ENCODE data around the gene LSAMP.

Gene LSAMP

DNA sequence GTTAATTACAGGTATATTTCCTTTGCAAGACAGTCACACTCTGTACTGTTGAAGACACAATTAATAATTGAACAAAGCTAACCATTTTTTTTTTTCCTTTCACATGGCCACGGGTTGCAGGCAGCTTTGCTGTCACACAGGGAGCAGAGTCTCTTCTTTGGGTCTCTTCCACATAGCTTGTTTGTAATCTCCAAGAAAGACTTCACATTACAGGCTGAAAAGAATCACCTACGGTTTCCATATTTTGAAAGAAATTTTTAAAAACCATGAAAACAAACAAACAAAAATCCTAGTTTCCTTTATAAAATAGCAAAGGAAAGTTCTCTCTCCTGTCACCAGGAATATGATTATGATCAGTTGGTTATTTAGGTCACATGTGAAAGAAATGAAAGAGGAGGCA, 429.4 kb downstream of the LSAMP start:
- no peak for ATAC-seq
- H3K36me3 Mint-ChIP-seq (ENCODE audit: low read depth), result no peaks in the 10 kb centered on the region
- H3K9me3 Mint-ChIP-seq, result no peaks in the 10 kb centered on the region
- no peaks in the 10 kb centered on the region for H3K27me3 Mint-ChIP-seq
- no peaks in the 10 kb centered on the region for H3K4me1 Mint-ChIP-seq
- no peak for DNase-seq
- no peak overlapping the region for H3K27ac Mint-ChIP-seq
- H3K4me3 Mint-ChIP-seq, result no peak overlapping the region

GRCh38 chr3:116007000-116007399, 438.3 kb downstream of the LSAMP start:
- Mint-ChIP-seq H3K9me3 (peaks cover 4% of the 10 kb centered on the region), H3K27ac (no peak overlapping the region), H3K4me1 (no peaks in the 10 kb centered on the region), H3K4me3 (no peak overlapping the region), H3K36me3 (ENCODE audit: low read depth) (no peaks in the 10 kb centered on the region), H3K27me3 (no peaks in the 10 kb centered on the region)
- ATAC-seq, result no peak
- no peak for DNase-seq

DNA sequence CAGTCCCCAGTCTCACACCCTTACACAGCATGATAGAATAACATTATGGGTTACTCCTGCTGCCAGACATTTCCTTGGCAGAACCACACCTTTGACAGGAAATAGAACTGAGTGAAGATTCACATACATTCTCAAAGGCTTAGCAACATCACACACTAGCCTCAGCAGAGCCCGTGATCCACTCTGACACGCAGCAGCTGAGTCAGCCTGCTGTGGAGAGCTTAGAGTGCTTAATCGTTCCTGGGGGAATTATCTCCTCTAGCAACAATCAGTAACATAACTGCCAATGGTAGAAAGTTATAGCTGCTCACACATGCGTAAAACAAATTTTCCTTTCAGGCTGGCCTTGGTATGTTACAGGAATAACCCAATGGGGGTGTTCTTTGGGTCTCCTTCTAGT, 439.9 kb downstream of the LSAMP start:
- no peaks in the 10 kb centered on the region for H3K27me3 Mint-ChIP-seq
- no peaks in the 10 kb centered on the region for H3K36me3 Mint-ChIP-seq (ENCODE audit: low read depth)
- no peaks in the 10 kb centered on the region for H3K4me1 Mint-ChIP-seq
- H3K9me3 Mint-ChIP-seq, result peaks cover 4% of the 10 kb centered on the region
- H3K27ac Mint-ChIP-seq, result no peak overlapping the region
- ATAC-seq (no peak), DNase-seq (no peak)
- H3K4me3 Mint-ChIP-seq, result no peak overlapping the region

GRCh38 chr3:116002235-116002634, 443.1 kb downstream of the LSAMP start:
- no peak for ATAC-seq

DNA sequence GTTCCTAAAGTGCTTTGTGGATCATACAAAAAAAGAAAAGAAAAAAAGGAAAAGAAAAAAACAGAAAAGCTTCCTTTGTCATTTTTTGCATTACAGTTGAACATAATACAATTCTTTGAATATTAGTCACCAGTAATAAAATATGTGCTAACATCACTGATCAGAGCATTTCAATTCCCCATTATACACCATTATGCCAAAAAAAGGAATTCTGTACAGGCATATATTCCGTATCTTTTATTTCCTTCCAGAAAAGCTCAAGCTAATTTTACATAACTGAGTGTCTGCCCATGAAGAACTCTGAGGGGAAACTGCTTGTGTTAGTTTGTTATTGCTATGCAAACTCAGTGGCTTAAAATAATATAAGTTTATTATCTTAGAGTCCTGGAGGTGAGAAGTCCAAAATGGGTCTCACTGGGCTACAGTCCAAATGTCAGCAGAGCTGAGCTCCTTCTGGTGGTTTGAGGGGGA, 444.1 kb downstream of the LSAMP start:
- Mint-ChIP-seq H3K9me3 (peaks cover 4% of the 10 kb centered on the region), H3K36me3 (ENCODE audit: low read depth) (no peaks in the 10 kb centered on the region), H3K27ac (no peak overlapping the region), H3K4me1 (no peaks in the 10 kb centered on the region), H3K4me3 (no peak overlapping the region), H3K27me3 (no peaks in the 10 kb centered on the region)
- ATAC-seq, result no peak
- DNase-seq, result no peak

More at GRCh38 chr3:116002235-116002634, 443.1 kb downstream of the LSAMP start:
- Mint-ChIP-seq H3K27ac (no peak overlapping the region), H3K4me1 (no peaks in the 10 kb centered on the region), H3K27me3 (no peaks in the 10 kb centered on the region), H3K36me3 (ENCODE audit: low read depth) (no peaks in the 10 kb centered on the region), H3K4me3 (no peak overlapping the region), H3K9me3 (peaks cover 4% of the 10 kb centered on the region)
- no peak for DNase-seq

GRCh38 chr3:116000311-116000710, 445.0 kb downstream of the LSAMP start:
- peaks cover 4% of the 10 kb centered on the region for H3K9me3 Mint-ChIP-seq
- peak; percentile 24 for ATAC-seq

GRCh38 chr3:115999613-116000012, 445.7 kb downstream of the LSAMP start:
- no peak for DNase-seq
- ATAC-seq, result no peak
- Mint-ChIP-seq H3K9me3 (peaks cover 4% of the 10 kb centered on the region), H3K27me3 (no peaks in the 10 kb centered on the region), H3K4me1 (no peaks in the 10 kb centered on the region), H3K4me3 (no peak overlapping the region), H3K27ac (no peak overlapping the region), H3K36me3 (ENCODE audit: low read depth) (no peaks in the 10 kb centered on the region)

More at GRCh38 chr3:116000311-116000710, 445.0 kb downstream of the LSAMP start:
- Mint-ChIP-seq H3K27me3 (no peaks in the 10 kb centered on the region), H3K36me3 (ENCODE audit: low read depth) (no peaks in the 10 kb centered on the region), H3K4me1 (no peaks in the 10 kb centered on the region), H3K4me3 (no peak overlapping the region), H3K27ac (no peak overlapping the region)
- no peak for DNase-seq

DNA sequence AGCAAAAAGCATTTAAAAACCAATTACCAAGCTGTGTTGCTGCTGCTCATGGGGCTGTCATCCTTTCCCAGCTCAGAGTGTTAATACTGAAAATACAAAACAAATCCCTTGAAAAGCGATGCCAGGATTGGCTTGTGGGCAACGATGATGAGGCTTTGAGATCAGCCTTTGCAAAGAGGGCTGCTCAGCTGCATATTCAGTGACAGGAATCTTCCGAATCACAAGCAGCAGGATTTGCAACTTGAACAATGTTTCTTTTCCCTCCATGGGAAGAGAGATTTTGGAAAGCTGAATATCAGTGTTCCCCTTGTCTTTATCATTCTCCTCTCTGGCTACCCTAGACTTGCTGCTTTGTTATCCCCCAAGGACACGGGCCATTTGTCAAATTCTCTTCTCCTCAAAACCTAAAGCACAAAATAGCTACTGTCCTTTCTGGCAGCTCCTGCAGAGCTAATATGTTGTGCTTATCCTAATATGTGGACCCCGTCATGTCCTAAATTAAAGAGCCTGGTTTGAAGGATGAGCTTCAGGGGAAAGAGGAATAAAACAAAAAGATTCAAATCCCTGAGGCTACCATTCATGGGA, 446.2 kb downstream of the LSAMP start:
- Mint-ChIP-seq H3K4me3 (no peak overlapping the region), H3K27me3 (no peaks in the 10 kb centered on the region), H3K27ac (no peak overlapping the region), H3K4me1 (no peaks in the 10 kb centered on the region), H3K9me3 (peaks cover 4% of the 10 kb centered on the region), H3K36me3 (ENCODE audit: low read depth) (no peaks in the 10 kb centered on the region)
- DNase-seq (no peak), ATAC-seq (no peak)

DNA sequence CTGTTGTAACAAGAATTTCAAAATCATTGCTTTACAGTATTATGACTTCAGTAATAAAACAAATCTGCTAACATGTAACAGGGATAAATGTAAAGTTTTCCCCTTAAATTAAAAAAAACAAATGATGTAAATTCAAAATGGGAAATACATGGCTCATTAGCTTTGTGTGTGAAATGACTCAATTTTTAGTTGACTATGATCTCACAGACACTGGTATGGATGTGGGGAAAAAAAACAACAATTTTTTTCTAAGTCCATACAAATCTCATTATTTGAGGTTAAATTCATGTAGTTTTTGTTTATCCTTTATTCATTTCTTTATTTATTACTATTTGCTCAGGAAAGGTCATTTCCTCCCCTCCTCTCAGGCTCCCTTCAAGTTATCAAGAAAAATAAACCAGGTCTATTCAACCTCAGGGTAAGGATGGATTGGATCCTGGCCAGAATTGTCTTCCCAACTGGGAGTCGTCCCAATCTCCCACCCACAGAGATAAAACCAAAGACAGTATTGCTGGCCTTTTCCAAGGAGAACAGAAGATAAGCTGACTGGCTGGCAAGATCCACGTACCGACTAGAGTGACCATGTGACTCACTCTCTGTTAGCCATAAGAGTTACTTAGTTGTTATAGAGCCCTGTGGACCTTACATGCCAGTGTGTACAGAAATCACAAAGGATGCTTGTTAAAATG, 448.7 kb downstream of the LSAMP start:
- Mint-ChIP-seq H3K4me1 (no peaks in the 10 kb centered on the region), H3K27ac (no peak overlapping the region), H3K27me3 (no peaks in the 10 kb centered on the region), H3K36me3 (ENCODE audit: low read depth) (no peaks in the 10 kb centered on the region), H3K4me3 (no peak overlapping the region), H3K9me3 (no peaks in the 10 kb centered on the region)
- ATAC-seq (no peak), DNase-seq (no peak)

- no peak overlapping the region for H3K4me3 Mint-ChIP-seq
- no peaks in the 10 kb centered on the region for H3K4me1 Mint-ChIP-seq
- no peaks in the 10 kb centered on the region for H3K27me3 Mint-ChIP-seq
- ATAC-seq, result no peak
- no peak overlapping the region for H3K27ac Mint-ChIP-seq
- H3K36me3 Mint-ChIP-seq (ENCODE audit: low read depth), result no peaks in the 10 kb centered on the region
- no peak for DNase-seq
- no peaks in the 10 kb centered on the region for H3K9me3 Mint-ChIP-seq
These were observed 454.6 kb downstream of the LSAMP start for GRCh38 chr3:115990669-115991068.

DNA sequence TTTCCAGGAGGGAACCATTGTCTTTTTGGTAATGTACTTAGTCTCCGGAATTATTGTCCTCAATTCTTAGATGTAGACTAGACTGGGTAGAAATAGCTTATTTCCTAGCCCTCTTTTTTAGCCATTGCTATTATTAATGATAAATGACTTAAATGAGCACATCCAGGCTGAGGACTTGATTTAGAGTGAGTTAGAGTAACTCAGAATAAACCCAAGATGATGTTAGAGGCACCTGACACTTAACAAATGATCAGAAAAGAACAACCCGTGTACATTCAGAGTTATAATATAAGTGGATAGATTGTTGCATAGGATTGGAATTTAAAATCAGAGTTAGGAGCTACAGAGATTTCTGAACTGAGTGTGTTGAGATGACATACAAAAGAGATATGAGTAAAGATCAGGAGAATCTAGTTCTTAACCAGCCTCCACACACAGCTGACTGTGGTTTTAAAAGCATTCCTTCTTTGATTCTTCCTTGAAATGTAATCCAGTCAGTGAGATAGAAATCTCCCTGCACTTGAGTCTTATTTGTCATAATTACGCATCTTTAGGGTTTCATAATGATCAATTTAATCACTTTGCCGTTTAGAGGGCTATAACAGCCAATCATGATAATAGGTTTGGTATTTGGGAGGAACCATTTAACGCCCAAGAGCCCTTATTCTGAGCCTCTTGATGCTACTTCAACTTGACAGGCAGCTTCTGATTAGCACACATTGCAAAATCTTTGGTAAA, 455.4 kb downstream of the LSAMP start:
- no peaks in the 10 kb centered on the region for H3K36me3 Mint-ChIP-seq (ENCODE audit: low read depth)
- DNase-seq, result no peak
- no peaks in the 10 kb centered on the region for H3K27me3 Mint-ChIP-seq
- no peaks in the 10 kb centered on the region for H3K9me3 Mint-ChIP-seq
- no peak for ATAC-seq
- no peaks in the 10 kb centered on the region for H3K4me1 Mint-ChIP-seq
- H3K27ac Mint-ChIP-seq, result no peak overlapping the region
- no peak overlapping the region for H3K4me3 Mint-ChIP-seq

DNA sequence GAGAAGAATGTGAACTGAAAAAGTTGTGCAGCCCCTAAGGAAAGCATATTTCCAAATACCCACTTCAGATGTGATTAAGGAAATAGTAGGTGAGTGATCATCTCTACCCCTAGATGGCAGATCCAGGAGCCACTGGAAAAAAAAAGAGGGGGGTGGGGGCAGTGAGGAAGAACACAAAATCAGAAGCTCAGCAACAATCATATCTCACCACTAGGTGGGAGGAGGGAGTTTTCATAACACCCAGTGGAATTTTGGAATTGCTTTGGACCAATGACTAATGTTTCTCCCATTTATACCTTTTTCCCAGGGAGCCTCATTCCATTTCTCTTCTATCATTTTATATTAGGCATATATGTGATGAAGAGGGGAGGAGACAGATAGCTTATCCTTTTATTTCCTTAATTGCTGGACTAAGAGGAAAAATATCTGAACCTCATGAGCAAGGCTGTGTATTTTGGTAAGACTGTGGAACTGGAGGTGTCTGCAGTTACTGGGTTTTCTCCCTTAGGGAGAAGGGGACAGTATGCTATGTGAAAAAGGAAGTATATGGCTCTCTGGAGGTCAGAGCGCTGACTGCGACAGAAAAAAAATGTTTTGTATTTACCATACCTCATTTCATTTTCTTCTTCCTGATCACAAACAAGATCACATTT, 458.6 kb downstream of the LSAMP start:
- DNase-seq, result no peak
- ATAC-seq, result no peak
- H3K36me3 Mint-ChIP-seq (ENCODE audit: low read depth), result no peaks in the 10 kb centered on the region

GRCh38 chr3:115982629-115983028, 462.7 kb downstream of the LSAMP start:
- Mint-ChIP-seq H3K36me3 (ENCODE audit: low read depth) (no peaks in the 10 kb centered on the region), H3K9me3 (no peaks in the 10 kb centered on the region), H3K4me3 (no peak overlapping the region), H3K4me1 (no peaks in the 10 kb centered on the region), H3K27ac (no peak overlapping the region), H3K27me3 (no peaks in the 10 kb centered on the region)
- no peak for ATAC-seq
- DNase-seq, result no peak

More for the DNA sequence above, 458.6 kb downstream of the LSAMP start:
- H3K9me3 Mint-ChIP-seq, result no peaks in the 10 kb centered on the region
- H3K27ac Mint-ChIP-seq, result no peak overlapping the region
- H3K4me1 Mint-ChIP-seq, result no peaks in the 10 kb centered on the region
- H3K27me3 Mint-ChIP-seq, result no peaks in the 10 kb centered on the region
- H3K4me3 Mint-ChIP-seq, result no peak overlapping the region

DNA sequence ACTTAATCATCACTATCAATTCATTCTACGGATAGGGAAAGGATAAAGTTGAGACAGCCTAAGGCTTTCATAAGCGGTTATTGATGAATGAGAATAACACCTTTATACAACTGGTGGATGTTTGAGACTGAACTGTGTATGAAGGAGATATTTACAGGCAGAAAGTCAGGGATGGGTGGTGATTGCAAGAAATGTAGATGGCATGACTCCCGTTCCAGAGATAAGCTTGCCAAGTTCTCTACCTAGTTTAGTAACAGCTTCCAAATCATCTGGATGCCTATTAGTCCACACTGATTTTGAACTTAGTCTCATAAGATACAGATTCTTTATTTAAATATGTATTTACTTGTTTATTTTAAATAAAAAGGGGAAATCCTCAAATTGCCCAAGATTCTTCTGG, 463.2 kb downstream of the LSAMP start:
- Mint-ChIP-seq H3K27ac (no peak overlapping the region), H3K27me3 (no peaks in the 10 kb centered on the region), H3K4me1 (no peaks in the 10 kb centered on the region), H3K9me3 (no peaks in the 10 kb centered on the region), H3K36me3 (ENCODE audit: low read depth) (no peaks in the 10 kb centered on the region), H3K4me3 (no peak overlapping the region)
- ATAC-seq (no peak), DNase-seq (no peak)

GRCh38 chr3:115980709-115981108, 464.6 kb downstream of the LSAMP start:
- Mint-ChIP-seq H3K9me3 (peaks cover 4% of the 10 kb centered on the region), H3K4me1 (no peaks in the 10 kb centered on the region), H3K27ac (no peak overlapping the region)

More at GRCh38 chr3:115980709-115981108, 464.6 kb downstream of the LSAMP start:
- Mint-ChIP-seq H3K4me3 (no peak overlapping the region), H3K36me3 (ENCODE audit: low read depth) (no peaks in the 10 kb centered on the region), H3K27me3 (no peaks in the 10 kb centered on the region)
- no peak for ATAC-seq
- DNase-seq, result no peak

Data from activated naive CD8-positive, alpha-beta T cell treated with anti-CD3 and anti-CD28 coated beads, Interleukin-2, amount 50 U/mL, for 24 hours (primary cell).